NCI-H128 (cell line): Measurements from ENCODE around the gene IGFBP7.

Experiments
- DNase-seq: peaks from one replicate; lab custom pipeline; 2025; ENCODE audit not compliant: unreplicated experiment; lab: John Stamatoyannopoulos, UW

IGFBP7 gene

GRCh38 chr4:57044279-57044678 is 65.9 kb downstream of the IGFBP7 start:
- DNase-seq = no peak

DNA sequence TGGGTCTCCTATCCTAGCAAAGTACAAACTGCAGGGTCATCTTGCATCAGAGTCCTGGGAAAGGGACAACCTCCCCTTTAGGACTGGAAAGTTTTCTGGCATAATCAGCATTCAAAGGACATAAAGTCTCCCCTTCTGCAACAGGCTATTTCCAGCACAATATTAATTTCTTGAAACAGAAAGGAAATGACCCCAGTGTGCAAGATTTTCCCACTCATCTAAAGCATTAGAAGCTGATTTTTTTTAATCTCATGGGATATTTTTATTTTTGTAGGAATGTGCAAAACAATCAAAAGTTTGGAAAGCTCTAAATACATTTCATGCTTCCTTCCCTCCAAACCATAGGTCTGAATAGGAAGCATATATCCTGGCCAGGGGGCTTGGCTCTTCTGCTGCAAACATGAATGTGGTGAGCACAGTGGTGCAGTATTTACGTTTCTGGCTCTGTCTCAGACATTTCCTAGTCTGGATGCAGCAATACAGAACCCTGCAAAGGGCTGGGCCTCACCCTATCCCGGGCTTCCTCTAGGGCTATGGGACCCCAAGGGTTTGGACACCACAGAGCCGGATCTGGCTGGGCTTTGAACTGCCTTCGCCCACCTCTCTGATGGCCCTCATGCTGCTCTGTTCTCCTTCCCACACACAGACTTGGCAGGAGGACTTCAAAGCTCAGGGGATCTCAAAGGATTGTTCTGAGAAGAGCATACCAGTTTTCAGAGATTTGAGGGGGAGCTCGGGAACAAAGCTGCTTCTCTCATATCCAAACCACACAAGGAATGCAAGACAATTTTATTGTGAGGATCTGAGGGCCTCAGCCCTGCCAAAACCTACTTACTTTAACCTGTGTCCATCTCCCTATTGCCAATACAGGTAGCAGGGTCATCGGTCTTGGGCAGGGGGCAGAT is 66.6 kb downstream of the IGFBP7 start:
- DNase-seq = no peak

- no peak for DNase-seq
Measured at GRCh38 chr4:57042711-57043169, 67.4 kb downstream of the IGFBP7 start.

- DNase-seq = no peak
Measured at GRCh38 chr4:57041020-57041419, 69.2 kb downstream of the IGFBP7 start.

DNA sequence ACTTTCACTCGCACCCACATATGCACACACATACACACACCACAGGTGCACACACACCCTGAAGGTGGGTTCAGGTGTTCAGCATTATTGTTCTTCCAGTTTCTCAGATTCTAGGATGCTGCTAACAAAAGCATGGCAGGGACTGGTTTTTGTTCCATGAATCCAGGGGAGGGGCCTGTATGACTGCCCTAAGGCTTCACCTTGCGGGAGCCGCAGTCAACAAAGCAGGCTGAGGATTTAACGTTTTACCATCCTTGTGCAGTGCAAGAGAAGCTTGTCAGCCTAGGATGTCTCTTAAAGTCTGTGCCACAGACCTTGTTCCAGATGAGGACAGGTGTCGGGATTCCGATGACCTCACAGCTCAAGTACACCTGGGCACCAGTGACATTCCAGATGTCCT is 69.7 kb downstream of the IGFBP7 start:
- DNase-seq = no peak

DNA sequence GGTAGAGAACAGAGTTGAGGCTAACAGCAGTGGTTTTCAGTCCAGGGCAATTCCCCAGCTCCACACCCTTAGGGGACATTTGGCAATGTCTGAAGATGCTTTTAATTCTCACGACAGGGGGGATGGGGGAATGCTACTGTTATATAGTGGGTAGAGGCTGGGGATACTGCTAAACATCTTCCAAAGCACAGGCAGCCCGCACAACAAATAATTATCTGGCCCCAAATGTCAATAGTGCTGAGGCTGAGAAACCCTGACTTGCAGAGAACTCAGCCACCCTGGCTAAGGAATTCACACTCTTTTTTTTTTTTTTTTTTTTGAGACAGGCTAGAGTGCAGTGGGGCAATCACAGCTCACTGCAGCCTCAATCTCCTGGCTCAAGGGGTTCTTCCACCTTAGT is 70.8 kb downstream of the IGFBP7 start:
- DNase-seq = no peak

GRCh38 chr4:57037982-57038604 is 72.1 kb downstream of the IGFBP7 start:
- DNase-seq = no peak

DNA sequence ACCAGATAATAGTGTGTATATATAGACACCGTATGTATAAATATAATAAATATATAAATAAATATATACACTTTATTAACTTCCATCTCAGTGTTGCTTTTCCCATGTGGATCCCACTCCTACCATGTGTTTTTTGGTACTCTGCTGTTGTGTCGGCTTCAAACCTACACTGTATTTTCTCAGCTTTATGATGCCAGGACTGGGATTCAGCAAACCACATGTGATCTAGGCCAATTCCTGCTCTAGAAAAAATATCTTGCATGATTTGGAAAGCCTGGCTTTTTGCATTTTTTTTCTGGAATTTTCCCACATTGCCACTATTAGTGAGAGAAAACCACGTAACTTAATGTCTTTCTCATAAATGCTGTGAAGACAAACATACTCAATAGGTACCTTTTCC is 75.7 kb downstream of the IGFBP7 start:
- DNase-seq = no peak

- DNase-seq = no peak
Measured at GRCh38 chr4:57023104-57023503, 87.1 kb downstream of the IGFBP7 start.

DNA sequence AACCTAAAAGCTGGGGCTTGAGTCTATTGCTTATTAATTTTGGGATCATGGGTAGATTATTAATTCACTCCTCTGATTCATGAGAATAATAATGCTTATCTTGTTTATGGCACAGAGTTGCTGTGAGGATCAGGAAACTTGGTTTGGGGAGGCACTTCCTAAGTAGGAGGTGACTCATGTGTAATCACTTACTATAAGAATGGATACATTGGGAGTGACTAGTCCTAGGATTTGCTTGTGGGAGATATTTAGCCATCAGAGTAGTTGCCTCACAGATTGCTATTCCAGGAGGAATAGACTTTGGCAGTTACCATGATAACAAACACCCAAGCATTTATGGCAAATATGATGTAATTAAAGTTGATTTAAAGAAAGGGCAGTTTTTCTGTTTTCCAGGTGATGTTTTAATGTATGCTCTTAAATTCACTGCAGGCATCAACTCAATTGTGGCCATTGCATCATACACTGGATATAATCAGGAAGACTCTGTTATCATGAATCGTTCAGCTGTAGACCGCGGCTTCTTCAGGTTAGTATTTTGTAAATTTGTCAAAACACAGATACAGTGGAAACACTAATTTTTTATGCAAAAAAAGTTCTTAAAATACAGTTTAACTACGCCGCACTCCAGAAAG is 89.6 kb downstream of the IGFBP7 start:
- DNase-seq = no peak

- no peak for DNase-seq
Measured at GRCh38 chr4:57018980-57019379, 91.2 kb downstream of the IGFBP7 start.

DNA sequence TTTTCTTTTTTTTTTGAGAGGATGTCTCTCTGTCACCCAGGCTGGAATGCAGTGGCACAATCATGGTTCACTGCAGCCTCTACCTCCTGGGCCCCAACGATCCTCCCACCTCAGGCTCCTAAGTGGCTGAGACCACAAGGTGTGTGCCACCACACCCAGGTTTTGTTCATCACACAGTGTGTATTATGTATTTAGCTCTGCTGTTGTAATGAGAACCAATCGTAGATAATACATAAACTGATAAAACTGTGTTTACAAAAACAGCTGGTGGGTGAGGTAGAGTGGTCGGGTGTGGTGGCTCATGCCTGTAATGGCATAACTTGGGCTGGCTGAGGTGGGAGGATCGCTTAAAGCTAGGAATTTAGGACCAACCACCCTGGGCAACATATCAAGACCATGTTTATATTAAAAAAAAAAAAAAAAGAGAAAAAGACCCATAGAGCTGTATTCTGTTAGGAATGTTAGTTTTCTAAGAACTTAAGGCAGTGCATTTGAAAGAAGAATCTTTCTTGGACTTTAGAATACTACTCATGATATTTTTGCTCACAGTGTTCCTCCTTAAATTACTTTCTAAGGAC is 96.6 kb downstream of the IGFBP7 start:
- no peak for DNase-seq

DNA sequence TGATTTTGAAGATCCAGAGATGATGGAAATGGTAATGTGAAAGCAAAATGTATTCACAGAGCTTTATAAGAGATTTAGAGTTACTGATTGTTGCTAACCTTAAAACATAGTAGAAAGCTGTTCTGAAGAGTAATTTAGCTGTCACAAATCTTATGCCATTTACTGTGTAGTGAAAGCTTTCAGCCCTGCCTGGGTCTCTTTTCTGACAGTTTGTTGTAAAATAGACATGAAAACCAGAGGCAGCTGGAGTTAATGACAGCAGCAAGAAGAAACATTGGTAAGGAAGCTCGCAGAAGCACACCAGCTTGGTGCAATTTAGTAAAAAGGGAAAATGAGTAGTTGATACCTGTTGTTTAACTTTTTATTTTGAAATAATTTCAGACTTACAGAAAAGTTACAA is 110.4 kb downstream of the IGFBP7 start:
- no peak for DNase-seq

- no peak for DNase-seq
Measured at GRCh38 chr4:56995525-56995924, 114.7 kb downstream of the IGFBP7 start.

- no peak for DNase-seq
Measured at GRCh38 chr4:56990109-56990905, 119.9 kb downstream of the IGFBP7 start.

DNA sequence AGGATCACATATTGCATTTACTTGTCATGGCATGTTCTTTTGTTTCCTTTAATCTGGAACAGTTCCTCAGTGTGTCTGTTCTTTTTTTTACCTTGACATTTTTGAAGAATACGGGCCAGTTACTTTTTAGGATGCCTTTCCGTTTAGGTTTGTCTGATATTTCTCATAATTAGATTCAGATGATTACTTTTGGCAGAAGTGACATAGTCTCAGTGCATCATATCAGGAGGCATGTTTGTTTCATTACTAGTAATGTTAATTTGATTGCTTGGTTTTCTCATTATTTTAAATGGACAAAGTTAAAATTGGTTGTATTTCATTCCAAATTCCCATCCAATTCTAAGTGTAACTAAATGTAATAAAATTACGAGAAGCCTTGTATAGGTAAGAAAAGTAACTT is 123.2 kb downstream of the IGFBP7 start:
- no peak for DNase-seq

DNA sequence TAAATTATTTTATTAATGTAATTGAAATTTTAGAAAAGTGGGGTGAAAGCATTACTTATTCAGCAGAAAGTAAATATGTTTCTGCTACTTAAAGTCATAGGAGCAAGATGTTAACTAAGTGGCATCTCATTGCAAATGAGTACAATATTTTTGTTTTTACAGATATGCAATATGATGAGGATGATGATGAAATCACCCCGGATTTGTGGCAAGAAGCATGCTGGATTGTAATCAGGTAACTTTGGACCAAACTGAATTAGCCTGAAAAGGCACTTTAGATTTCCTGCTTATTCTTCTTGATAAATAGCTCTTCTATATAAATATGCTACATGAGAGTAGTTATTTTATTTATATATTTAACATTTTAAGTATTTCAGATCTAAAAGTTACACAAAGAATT is 124.0 kb downstream of the IGFBP7 start:
- DNase-seq = no peak

GRCh38 chr4:56981795-56982201 is 128.4 kb downstream of the IGFBP7 start:
- no peak for DNase-seq
